Activated T-cell treated with anti-CD3 and anti-CD28 coated beads for 1 hour (primary cell): ENCODE results near the gene C16orf78.

Experiments
- DNase-seq: peaks from one replicate; pipeline ENCODE4 v3.0.0-alpha.2; 2020; ENCODE audit warnings: low read depth

The C16orf78 gene

DNA sequence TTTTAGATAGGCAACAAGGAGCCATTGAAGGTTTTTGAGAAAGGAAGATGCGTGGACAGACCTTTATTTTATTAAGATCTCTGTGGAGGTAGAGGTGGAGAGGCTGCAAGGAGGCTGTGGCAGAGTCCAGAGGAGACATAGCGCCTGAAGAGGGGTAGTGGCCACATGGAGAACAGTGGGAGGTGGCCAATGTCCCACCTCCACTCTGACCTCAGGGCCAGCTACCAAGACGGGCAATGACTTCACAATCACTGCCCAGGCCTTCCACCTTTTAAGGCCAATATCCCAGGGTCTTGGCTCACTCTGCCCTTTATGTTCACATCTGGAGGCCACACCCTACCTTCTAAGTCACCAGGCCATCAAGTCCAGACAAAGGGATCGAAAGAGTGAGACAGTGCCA, at the start of gene C16orf78:
Gene C16orf78 (plus strand): TSS at position 301 of the 400 bp plus-strand sequence. CDS start 136 bp downstream, outside the sequence.
- no peak for DNase-seq

- no peak for DNase-seq
Observed at GRCh38 chr16:49324703-49325102, 48.9 kb upstream of the C16orf78 start.

DNA sequence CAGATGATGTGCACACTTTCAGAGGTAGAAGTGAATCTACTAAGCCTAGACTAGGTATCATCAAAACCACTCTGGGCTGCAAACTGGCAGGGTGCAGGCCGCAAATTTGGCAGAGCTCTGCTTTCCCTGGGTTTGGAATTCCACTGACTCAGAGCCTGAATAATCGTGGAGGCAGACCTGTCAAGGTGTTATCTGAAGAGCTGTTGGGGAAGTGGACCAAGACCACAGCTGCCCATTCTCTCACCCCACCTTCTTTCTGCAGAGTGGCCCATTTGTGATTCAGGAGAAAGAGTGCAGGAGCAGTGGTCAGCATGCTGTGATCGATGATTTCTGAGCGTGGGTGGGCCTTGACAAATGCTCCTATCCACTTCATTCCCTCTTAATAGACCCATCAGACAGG, 46.1 kb upstream of the C16orf78 start:
- no peak for DNase-seq

DNA sequence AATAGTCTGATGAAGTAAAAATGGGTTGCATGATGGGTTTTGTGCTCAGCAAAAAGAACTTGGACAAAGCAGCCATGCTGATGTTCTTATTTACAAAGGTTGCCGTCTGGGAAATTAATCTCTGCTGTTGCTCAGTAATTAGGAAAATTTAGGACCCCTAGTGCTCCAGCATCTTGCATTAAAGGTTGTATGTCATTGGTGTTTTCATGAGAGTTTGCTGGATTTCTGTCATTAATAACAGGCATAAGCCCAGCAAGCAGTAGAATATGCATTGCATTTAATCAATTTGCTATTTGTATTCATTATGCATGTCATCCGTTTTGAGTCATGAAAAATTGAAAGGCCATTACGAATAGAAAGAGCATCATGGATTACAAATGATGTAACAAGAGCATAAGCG, 45.3 kb upstream of the C16orf78 start:
- no peak for DNase-seq

DNA sequence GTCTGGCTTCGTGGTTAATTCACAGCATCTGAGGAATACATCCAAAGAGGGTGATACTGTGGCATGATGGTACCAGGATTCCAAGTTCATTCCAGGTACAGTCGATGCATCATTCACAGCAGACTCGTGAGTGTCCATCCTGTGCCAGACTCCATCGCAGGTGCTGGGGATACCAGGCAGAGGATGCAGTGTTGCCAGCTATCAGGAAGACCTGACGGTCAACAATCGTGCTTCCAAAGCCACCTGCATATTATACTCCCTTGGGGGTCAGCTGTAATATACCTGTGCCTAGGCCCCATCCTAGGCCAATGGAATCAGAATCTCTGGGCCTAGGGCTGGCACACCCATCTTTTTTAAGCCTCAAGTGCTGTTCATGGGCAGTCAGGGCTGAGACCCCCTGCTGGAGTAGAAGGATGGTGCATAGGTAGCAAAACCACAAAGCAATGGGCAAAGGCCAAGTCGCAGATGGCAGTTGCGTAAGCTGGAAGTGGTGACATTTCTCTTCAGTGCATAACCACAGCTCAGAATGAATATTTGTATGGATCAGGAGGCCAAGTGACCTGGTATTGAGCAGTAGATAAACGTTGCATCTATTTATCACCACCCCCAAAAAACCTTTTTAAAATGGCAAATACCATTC, 42.9 kb upstream of the C16orf78 start:
- no peak for DNase-seq

GRCh38 chr16:49332589-49333258, 40.9 kb upstream of the C16orf78 start:
- no peak for DNase-seq

GRCh38 chr16:49333259-49333597, 40.4 kb upstream of the C16orf78 start:
- DNase-seq, result no peak

DNA sequence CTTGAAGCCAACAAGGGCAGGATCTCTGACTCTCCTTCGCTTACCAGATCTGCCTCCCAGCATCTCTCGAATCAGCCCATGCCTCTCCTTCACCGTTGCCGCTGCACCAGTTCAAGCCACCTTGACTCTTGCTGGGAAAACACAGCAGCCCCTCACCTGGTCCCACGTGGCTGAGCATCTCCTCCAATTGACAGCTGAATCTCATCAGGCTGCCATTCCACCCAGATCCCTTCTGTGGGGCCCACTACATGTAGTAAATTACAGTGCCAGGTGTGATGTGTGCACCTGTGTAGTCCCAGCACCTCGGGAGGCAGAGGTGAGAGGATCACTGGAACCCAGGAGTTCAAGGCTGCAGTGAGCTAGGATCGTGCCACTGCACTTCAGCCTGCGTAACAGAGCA, 37.8 kb upstream of the C16orf78 start:
- DNase-seq, result no peak

DNA sequence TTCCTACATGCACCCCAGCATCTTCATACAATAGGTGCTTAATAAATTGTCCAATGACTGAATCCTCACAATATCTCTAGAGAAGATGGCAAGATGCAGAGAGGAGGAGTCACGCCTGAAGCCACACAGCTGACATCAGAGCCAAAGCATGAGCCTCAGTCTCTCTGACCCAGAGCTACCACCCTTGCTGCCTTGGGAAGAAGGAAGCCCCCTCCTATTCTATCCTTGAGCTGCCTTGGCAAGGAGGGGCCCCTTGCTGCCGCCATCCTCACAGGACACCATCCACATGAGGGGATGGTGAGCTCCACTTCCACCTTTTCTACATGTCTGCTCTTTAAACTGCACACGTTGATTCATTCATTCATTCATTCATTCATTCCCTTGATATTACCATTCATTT, 37.0 kb upstream of the C16orf78 start:
- DNase-seq, result no peak

GRCh38 chr16:49337814-49338350, 35.7 kb upstream of the C16orf78 start:
- DNase-seq, result no peak

DNA sequence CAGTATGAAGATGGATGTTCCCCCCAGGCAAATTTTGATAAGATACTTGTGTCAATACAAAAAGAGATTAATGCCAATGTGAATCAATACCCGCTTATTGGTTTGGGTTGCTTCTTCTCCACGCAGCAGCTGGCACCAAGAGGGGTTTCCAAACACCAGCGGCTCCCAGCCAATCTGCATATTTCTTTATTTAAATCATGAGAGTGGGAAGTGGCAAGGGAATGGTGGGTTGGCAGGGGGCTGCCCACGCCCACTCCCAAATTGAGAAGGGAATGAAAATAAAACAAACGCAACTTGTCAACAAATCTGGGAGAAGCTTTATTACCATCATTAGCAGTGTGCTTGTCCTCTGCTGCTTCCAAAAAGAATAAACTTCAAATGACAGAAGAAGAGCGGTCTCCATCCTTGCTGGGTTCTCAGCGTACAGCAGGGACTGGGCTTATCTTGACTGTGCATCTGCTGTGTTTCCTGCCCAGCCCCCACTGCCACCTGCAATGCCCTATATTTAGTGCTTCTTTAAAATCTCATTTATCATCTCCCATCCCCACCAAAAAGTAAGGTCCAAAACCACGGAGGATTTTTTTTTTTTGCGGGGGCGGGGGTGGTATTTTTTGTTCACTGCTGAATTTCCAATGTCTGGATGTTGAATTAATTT, 34.9 kb upstream of the C16orf78 start:
- no peak for DNase-seq

DNA sequence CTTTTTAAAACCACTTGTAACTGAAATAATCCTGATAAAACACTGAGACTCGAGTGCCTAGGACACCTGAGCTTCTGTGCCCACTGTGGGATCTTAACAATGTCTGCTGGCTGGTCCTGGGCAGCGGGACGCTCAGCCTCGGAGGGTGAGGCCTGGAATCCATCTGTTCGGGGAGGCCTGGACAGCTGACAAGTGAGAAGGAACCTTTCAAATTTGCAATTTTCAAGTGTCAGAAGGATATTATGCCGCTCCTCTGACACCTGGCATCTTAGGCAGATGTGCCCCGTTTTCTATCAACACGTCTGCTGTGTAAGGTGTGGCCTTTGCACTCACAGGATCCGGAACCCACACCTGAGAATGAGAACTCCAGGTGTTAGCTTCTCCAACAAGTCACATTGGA, 33.1 kb upstream of the C16orf78 start:
- DNase-seq, result no peak

- no peak for DNase-seq
Observed at GRCh38 chr16:49341706-49342105, 31.9 kb upstream of the C16orf78 start.

DNA sequence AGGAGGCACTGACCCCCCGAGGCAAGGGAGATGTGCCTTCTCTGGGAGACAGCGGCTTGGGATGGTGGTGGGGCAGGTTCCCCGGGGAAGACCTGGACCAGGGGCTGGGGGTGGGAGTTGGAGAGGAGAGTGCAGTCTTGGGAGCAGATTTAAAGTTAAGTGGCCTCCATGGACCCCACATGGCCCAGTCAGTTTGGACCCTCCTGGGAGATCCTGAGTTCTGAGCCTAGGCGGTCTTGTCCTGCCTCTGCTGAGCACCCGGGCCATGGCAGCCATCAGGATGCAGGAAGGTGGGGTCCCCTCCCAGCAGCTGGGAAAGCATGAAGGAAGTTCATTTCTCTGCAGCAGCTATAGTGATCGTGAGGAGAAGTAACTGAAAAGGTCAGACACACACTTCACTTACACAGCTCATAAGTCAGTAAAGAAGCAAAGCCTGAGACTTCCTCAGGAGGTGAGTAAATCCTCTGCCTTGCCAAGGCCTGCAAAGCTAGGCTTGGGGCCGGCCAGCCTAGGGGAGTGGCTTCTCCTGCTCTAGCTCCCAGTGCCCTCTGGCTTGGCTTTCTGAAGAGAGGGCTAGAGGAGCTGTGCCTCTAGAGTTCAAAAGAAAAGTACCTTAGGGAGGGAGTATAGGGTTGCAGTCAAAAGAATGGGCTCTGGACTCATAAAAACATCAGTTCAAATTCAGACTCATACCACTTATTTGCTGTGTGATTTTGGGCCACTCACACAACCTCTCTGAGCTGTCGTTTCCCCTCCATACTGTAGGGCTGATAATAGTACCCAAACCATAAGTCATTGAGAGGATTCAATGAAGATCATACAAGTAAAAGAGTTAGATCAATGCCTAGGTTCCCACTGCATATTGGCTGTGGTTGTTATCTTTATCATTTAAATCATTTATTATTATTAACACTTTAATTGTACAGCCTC, 31.0 kb upstream of the C16orf78 start:
- no peak for DNase-seq

- no peak for DNase-seq
Observed at GRCh38 chr16:49343291-49343690, 30.3 kb upstream of the C16orf78 start.

DNA sequence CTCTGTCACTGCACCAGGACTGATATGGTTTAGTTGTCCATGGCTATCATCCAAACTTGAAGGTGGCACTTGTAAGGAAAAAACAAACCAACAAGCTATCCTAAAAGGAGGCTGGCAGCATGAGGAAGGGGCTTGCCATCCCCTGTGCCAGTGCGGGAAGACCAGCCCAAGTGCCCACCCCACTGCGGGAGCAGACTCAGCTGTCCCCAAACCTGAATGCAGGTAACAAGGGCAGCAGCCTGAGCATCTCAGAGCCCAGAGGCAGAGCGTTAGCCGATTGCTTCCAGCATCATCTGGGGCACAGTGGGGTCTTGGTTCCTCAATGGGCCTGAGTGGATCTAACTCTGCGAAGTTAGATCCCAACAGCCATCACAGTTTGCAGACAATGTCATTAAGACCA, 29.2 kb upstream of the C16orf78 start:
- no peak for DNase-seq

DNA sequence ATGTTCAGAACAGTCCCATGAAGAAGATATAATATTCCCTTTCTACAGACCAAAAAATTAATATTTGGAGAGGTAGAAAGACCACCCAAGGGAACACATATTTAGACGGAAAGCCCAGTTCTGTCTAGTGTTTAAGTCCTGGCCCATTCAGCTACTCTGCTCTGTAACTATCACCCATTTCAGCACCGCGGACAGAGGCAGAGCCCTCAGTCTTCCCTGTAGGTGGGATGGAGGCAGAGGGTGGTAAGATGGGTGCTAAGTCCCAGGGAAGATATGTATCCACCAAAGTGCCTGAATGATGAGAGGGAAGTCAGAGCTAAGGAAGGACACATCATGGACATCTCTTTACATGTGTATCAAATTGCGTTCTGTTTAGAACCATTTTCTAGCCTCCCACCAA, 27.8 kb upstream of the C16orf78 start:
- no peak for DNase-seq

DNA sequence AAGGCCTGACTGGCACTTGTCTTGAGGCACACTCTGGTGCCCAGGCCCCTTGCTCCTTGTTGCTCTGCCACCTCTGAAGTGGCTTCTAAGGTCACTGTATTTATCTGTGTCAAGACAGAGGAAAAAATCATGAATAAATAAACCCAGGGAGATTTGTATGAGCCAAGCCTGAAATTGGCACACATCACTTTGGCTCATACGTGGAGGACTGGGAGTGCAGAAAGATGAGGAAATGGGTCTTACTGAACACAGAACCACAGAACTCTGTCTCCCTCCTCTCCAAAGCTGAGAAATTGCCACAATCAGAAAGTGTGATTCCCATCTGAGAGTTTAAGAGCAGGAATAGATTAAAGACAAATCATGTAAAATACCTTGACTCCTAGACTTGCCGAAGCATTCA, 27.1 kb upstream of the C16orf78 start:
- DNase-seq, result no peak

DNA sequence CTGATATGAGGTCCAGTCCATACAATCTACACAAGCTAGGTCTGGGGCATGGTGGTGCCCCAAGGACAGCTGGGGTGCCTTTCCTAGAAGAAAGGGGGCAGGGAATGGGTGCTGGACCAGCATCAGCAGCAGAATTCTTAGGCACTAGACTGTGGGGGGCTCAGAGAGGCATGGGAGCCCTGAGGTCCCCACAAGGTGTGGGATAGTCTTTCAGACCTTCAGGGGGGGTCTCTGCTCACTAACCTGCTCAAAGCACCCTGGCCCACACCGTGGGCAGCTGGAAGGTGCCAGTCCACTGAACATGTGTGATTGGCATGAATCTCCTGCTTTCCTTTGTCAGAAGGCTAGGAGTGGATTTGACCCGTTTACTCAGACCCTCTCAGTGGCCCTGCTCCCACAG, 26.1 kb upstream of the C16orf78 start:
- DNase-seq, result no peak

DNA sequence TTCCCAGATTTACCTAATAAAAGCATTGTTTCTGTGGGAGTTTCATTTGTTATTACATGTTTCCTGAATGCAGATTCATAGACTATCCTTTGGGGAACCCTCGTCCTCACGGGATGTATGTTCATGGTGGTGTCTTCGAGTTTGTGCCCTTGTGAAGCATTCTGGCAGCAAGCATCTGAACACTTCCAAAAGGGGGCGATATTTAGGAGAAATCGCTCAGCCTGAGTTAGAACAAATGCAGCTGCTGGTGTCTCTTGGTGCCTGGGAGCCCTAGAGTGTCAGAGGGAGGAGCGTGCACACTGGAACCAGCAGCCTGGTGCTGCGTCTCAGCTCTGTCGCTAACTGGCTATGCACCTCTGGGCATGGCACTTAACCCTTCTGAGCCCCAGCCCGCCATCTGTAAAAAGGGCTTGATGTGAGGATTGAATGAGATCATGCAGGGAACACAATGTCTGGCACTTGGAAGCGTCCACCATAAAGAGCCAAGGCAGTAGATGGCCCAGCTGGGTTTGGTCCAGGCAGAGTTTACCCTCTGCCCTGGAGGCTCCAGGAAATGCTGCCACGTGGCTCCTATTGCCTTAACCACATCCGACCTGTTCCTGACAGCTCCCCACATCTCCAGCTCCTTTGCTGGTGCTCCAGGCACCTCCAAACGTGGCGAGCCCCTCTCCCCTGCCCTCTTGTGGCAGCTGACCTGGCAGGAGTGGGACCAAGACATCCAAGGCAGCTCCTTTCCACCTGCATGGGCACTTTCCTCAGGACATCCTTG, 25.0 kb upstream of the C16orf78 start:
- no peak for DNase-seq

- DNase-seq, result no peak
Observed at GRCh38 chr16:49349446-49350168, 24.0 kb upstream of the C16orf78 start.
